DOHH2 (cell line): ENCODE data around the gene ANKDD1B.
A peak's percentile ranks its signal among the peaks of the same experiment; 100 is the strongest.

Experiments used
- H3F3A ChIP-seq: fragments of 200-600 bp; sonication (generic), shearing (Covaris generic); 2 replicates; pipeline ENCODE4 v1.6.0; 2016; ENCODE audit warnings: antibody characterized with exemption, mild to moderate bottlenecking; ENCODE audit not compliant: control insufficient read depth, insufficient read depth
- H3K27ac ChIP-seq: fragments of 200-600 bp; sonication (generic); 2 replicates; pipeline ENCODE4 v1.5.1; 2014; ENCODE audit warnings: low read depth, mild to moderate bottlenecking, low read length, moderate library complexity
- H3K27me3 ChIP-seq: fragments of 200-600 bp; sonication (generic); 2 replicates; pipeline ENCODE4 v1.6.1; 2014; ENCODE audit warnings: mild to moderate bottlenecking, low read length, mixed read lengths; ENCODE audit not compliant: control insufficient read depth
- H3K36me3 ChIP-seq: fragments of 200-600 bp; sonication (generic); 2 replicates; pipeline ENCODE4 v1.6.1; 2014; ENCODE audit warnings: mild to moderate bottlenecking, low read length, moderate library complexity, mixed read lengths; ENCODE audit not compliant: control insufficient read depth
- H3K4me1 ChIP-seq: fragments of 200-600 bp; sonication (generic); 2 replicates; pipeline ENCODE4 v1.6.1; 2014; ENCODE audit warnings: mild to moderate bottlenecking, low read length, mixed read lengths; ENCODE audit not compliant: control insufficient read depth
- H3K4me2 ChIP-seq: fragments of 200-600 bp; sonication (generic); 2 replicates; pipeline ENCODE4 v1.6.0; 2014; ENCODE audit warnings: mild to moderate bottlenecking, low read length, moderate library complexity
- H3K4me3 ChIP-seq: fragments of 200-600 bp; sonication (generic); 2 replicates; pipeline ENCODE4 v1.5.1; 2014; ENCODE audit warnings: mild to moderate bottlenecking, low read length, mixed read lengths
- H3K79me2 ChIP-seq: fragments of 200-600 bp; sonication (generic); 2 replicates; pipeline ENCODE4 v1.6.1; 2014; ENCODE audit warnings: mild to moderate bottlenecking, low read length, mixed read lengths; ENCODE audit not compliant: control insufficient read depth
- H3K9me2 ChIP-seq: fragments of 200-600 bp; sonication (generic); replicated peaks from 2 replicates; pipeline ENCODE4 v1.6.1; 2014; ENCODE audit warnings: mild to moderate bottlenecking, low read length, mixed read lengths; ENCODE audit not compliant: control insufficient read depth
- H3K9me3 ChIP-seq: fragments of 200-600 bp; sonication (generic); 2 replicates; pipeline ENCODE4 v1.6.1; 2014; ENCODE audit warnings: antibody characterized with exemption, low read length, mixed read lengths; ENCODE audit not compliant: control insufficient read depth, insufficient read depth
- H4K20me1 ChIP-seq: fragments of 200-600 bp; sonication (generic); 2 replicates; pipeline ENCODE4 v1.6.0; 2014; ENCODE audit warnings: low read depth, mild to moderate bottlenecking, antibody characterized with exemption, low read length, moderate library complexity; ENCODE audit not compliant: control insufficient read depth, insufficient read depth
- CTCF ChIP-seq: fragments of 200-600 bp; sonication (generic); IDR thresholded peaks from one replicate; pipeline ENCODE4 v1.5.1; 2014; ENCODE audit warnings: antibody characterized with exemption, mild to moderate bottlenecking, low read depth, low read length; ENCODE audit not compliant: poor library complexity, severe bottlenecking
- EZH2phosphoT487 ChIP-seq: fragments of 200-600 bp; sonication (generic); IDR thresholded peaks from 2 replicates; pipeline ENCODE4 v1.6.1; 2017; ENCODE audit warnings: borderline replicate concordance, mild to moderate bottlenecking, antibody characterized with exemption, low read length, moderate library complexity, mixed read lengths

Gene ANKDD1B

GRCh38 chr5:75567710-75568109 lies 43.5 kb upstream of the ANKDD1B start:
- no peaks in the 10 kb centered on the region for H3K27me3 ChIP-seq
- no peaks in the 10 kb centered on the region for H3K9me3 ChIP-seq
- H3K4me1 ChIP-seq = peaks cover 14% of the 10 kb centered on the region
- no peak for TF ChIP-seq EZH2phosphoT487
- TF ChIP-seq CTCF = no peak
- no peaks in the 10 kb centered on the region for H4K20me1 ChIP-seq
- H3K79me2 ChIP-seq = peaks cover 2% of the 10 kb centered on the region; the same call in 1 of the 2 replicates
- H3F3A ChIP-seq = 0 out of 2 replicates have a peak, but pooled peaks cover 2% of the 10 kb centered on the region
- peaks cover 7% of the 10 kb centered on the region for H3K36me3 ChIP-seq
- H3K27ac ChIP-seq = no peak overlapping the region
- no peaks in the 10 kb centered on the region for H3K9me2 ChIP-seq
- no peak overlapping the region for H3K4me3 ChIP-seq
- H3K4me2 ChIP-seq = no peak overlapping the region

- Histone ChIP-seq H3F3A (0 out of 2 replicates have a peak, but pooled peaks cover 2% of the 10 kb centered on the region), H3K36me3 (peaks cover 7% of the 10 kb centered on the region), H3K79me2 (peaks cover 2% of the 10 kb centered on the region; the same call in 1 of the 2 replicates), H3K27me3 (no peaks in the 10 kb centered on the region), H3K27ac (no peak overlapping the region), H3K4me1 (peaks cover 14% of the 10 kb centered on the region), H3K9me2 (no peaks in the 10 kb centered on the region), H4K20me1 (no peaks in the 10 kb centered on the region), H3K9me3 (no peaks in the 10 kb centered on the region), H3K4me2 (no peak overlapping the region), H3K4me3 (no peak overlapping the region)
- TF ChIP-seq EZH2phosphoT487 (no peak), CTCF (no peak)
Observed at GRCh38 chr5:75568202-75568601, 43.1 kb upstream of the ANKDD1B start.

DNA sequence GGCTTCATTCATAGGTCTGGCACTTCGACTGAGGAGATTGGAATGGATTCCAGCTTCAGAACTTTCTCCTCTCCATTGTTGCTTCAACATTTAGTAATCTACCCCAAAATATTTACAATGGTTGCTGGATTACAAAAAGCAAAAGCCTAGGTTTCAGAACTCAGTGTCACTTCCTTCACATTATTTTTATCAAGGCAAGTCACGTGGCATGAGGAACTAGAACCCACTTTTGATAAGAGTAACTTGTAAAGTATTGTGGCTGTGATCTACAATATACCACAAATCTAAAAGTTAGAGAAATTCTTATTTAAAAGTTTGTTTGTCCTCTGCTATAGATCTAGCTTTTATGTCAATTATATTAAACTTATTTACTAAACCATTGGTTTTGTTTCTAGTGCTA lies 39.7 kb upstream of the ANKDD1B start:
- H3K4me2 ChIP-seq = peak overlapping the region; percentile 27
- H3K36me3 ChIP-seq = peaks cover 8% of the 10 kb centered on the region
- H3K4me3 ChIP-seq = no peak overlapping the region; the same call in 1 of the 2 replicates
- 0 out of 2 replicates have a peak, but pooled peaks cover 2% of the 10 kb centered on the region for H3F3A ChIP-seq
- no peaks in the 10 kb centered on the region for H4K20me1 ChIP-seq
- no peak for TF ChIP-seq EZH2phosphoT487
- no peak for TF ChIP-seq CTCF
- peaks cover 33% of the 10 kb centered on the region for H3K4me1 ChIP-seq
- H3K79me2 ChIP-seq = peaks cover 2% of the 10 kb centered on the region; the same call in 1 of the 2 replicates
- no peaks in the 10 kb centered on the region for H3K9me3 ChIP-seq
- H3K27ac ChIP-seq = no peak overlapping the region
- no peaks in the 10 kb centered on the region for H3K9me2 ChIP-seq
- H3K27me3 ChIP-seq = no peaks in the 10 kb centered on the region
